Neural crest cell (in vitro differentiated cells): ENCODE measurements around the gene CRHR1. TPM values are rescaled to one million over a fixed set of nuclear protein-coding genes. Genes with fewer than 3 reads are reported as not detected.

ENCODE experiments used
- DNase-seq: peaks from one replicate; pipeline ENCODE4 v3.0.0; 2021; ENCODE audit warnings: low read depth, mixed read lengths, low spot score
- H3K27ac Mint-ChIP-seq: one replicate; pipeline ENCODE4 v1.8.0; 2021; ENCODE audit warnings: mild to moderate bottlenecking, mixed read lengths; ENCODE audit not compliant: unreplicated experiment
- H3K27me3 Mint-ChIP-seq: 2 replicates; pipeline ENCODE4 v1.8.0; 2021; ENCODE audit warnings: low read depth, mild to moderate bottlenecking, mixed read lengths
- H3K36me3 Mint-ChIP-seq: 2 replicates; pipeline ENCODE4 v1.8.0; 2021; ENCODE audit warnings: low read depth, mild to moderate bottlenecking, mixed read lengths
- H3K4me1 Mint-ChIP-seq: 2 replicates; pipeline ENCODE4 v1.8.0; 2021; ENCODE audit warnings: mixed read lengths
- H3K4me3 Mint-ChIP-seq: one replicate; pipeline ENCODE4 v1.8.0; 2021; ENCODE audit warnings: mild to moderate bottlenecking, mixed read lengths
- H3K9me3 Mint-ChIP-seq: 2 replicates; pipeline ENCODE4 v1.8.0; 2021; ENCODE audit warnings: mixed read lengths
- total RNA-seq: library from RNA; stranded (reverse); gene quantifications from 2 replicates; pipeline ENCODE4 v1.2.1, GENCODE V29; 2021
- TF ChIP-seq, protein P1 (sequence below): fragments of 200-600 bp; sonication (generic); conservative IDR thresholded peaks from 2 replicates; pipeline ENCODE4 v1.5.0; 2021; ENCODE audit warnings: antibody characterized with exemption, mild to moderate bottlenecking

CRHR1 gene
- total RNA-seq, 1 donor from 2014 or later = 1.1 TPM

DNA sequence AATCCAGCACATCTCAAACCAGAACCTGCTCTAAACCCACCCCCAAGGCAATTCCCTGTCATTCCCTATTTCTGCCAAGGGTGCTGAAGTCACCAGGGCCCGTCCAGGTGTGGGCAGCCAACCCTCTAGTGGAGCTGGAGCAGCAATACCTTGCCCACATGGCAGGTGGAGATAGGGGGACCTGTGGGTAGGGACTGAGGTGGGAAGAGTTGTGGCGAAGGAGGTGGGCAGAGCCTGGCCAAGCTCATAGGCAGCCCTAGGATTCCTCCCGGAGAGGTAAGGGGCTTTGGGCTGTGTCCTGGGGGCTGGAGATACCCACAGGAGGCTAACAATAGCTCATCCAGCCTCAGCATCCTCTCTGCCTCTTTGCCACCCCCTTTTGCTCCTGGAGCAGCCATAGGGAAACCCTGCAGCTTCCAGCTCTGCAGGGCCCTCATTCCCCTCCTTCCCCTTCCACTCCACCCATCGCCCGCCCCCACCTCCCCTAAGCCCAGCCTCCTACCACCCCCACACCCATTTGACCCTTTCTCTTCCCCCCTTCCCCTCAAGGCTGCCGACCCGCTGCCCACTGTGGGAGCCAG lies 30.4 kb upstream of the CRHR1 start:
- no peak for DNase-seq
- Mint-ChIP-seq H3K4me3 (no peak overlapping the region), H3K36me3 (no peaks in the 10 kb centered on the region), H3K27me3 (peaks cover 30% of the 10 kb centered on the region), H3K9me3 (no peaks in the 10 kb centered on the region), H3K4me1 (peaks cover 12% of the 10 kb centered on the region), H3K27ac (no peak overlapping the region)
- TF ChIP-seq, protein P1, sequence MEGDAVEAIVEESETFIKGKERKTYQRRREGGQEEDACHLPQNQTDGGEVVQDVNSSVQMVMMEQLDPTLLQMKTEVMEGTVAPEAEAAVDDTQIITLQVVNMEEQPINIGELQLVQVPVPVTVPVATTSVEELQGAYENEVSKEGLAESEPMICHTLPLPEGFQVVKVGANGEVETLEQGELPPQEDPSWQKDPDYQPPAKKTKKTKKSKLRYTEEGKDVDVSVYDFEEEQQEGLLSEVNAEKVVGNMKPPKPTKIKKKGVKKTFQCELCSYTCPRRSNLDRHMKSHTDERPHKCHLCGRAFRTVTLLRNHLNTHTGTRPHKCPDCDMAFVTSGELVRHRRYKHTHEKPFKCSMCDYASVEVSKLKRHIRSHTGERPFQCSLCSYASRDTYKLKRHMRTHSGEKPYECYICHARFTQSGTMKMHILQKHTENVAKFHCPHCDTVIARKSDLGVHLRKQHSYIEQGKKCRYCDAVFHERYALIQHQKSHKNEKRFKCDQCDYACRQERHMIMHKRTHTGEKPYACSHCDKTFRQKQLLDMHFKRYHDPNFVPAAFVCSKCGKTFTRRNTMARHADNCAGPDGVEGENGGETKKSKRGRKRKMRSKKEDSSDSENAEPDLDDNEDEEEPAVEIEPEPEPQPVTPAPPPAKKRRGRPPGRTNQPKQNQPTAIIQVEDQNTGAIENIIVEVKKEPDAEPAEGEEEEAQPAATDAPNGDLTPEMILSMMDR = no peak

DNA sequence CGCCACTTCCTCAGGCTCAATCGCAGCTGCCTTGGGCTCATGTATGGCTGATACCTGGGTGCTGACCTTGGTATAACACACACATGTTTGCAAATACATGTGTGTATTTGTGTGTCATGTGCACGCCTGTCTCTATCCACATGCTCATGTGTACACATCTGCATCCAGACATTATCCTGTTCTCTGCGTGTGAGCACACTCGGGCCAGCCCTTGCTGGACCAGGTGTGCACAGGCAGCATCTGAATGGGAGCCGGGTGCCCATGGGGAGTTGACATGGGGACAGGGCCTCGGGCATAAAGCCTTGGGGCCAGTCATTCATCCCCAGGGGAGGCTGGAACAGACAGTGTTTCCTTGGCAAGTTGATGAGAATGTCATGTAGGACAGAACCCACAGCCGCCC lies 29.1 kb upstream of the CRHR1 start:
- Mint-ChIP-seq H3K4me3 (no peak overlapping the region), H3K27me3 (peaks cover 27% of the 10 kb centered on the region), H3K36me3 (no peaks in the 10 kb centered on the region), H3K27ac (no peak overlapping the region), H3K9me3 (no peaks in the 10 kb centered on the region), H3K4me1 (peaks cover 12% of the 10 kb centered on the region)
- DNase-seq = no peak
- TF ChIP-seq, protein P1 = no peak

GRCh38 chr17:45756266-45756991 lies 27.7 kb upstream of the CRHR1 start:
- Mint-ChIP-seq H3K27me3 (peaks cover 23% of the 10 kb centered on the region), H3K27ac (no peak overlapping the region), H3K9me3 (no peaks in the 10 kb centered on the region), H3K4me3 (no peak overlapping the region), H3K36me3 (no peaks in the 10 kb centered on the region), H3K4me1 (peaks cover 7% of the 10 kb centered on the region)
- no peak for DNase-seq
- TF ChIP-seq, protein P1 = no peak

DNA sequence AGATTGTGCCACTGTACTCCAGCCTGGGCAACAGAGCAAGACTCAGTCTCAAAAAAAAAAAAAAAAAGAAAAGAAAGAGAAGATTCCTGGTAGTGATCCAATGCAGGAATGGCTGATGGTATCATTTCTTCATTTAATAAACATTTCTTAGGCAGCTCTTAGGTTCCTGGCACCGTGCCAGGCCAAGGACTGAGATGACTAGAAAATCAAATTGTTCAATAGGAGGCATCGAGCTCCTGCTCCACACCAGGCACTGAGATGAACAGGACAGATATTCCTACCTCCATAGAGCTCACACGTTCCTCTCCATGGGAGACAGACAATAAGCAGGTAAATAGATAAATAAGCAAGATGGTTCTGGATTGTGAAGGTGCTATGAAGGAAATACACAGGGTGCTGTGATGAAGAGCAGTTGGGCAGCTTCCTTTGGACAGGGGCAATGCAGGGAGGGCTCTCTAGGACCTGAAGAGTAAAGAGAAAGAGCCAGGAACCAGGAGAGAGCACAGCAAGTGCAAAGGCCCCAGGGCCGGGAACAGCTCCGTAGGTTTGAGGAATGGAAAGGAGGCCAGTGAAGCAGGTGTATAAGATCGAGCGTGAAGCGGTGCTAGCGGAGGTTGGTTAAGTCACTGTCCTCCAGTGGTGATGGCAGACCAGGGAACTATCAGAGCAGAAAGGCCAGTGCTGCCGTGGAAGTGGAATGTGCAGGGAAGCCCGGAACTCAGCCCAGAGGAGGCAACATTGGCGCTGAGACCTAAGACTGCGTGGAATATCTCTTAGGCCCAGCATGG lies 26.5 kb upstream of the CRHR1 start:
- TF ChIP-seq, protein P1 = no peak
- Mint-ChIP-seq H3K4me3 (no peak overlapping the region), H3K27ac (no peak overlapping the region), H3K4me1 (no peaks in the 10 kb centered on the region), H3K9me3 (no peaks in the 10 kb centered on the region), H3K27me3 (peaks cover 17% of the 10 kb centered on the region), H3K36me3 (no peaks in the 10 kb centered on the region)
- no peak for DNase-seq

GRCh38 chr17:45758544-45758943 lies 25.6 kb upstream of the CRHR1 start:
- Mint-ChIP-seq H3K27ac (no peak overlapping the region), H3K36me3 (no peaks in the 10 kb centered on the region), H3K4me1 (no peaks in the 10 kb centered on the region), H3K4me3 (no peak overlapping the region), H3K27me3 (peaks cover 20% of the 10 kb centered on the region), H3K9me3 (no peaks in the 10 kb centered on the region)
- no peak for DNase-seq
- TF ChIP-seq, protein P1 = no peak
